Stimulated activated naive CD8-positive, alpha-beta T cell treated with anti-CD3 and anti-CD28 coated beads, Interleukin-15, Interleukin-2, amounts not matched to agents 100 U/mL and 50 U/mL, for 24 hours (primary cell): Measurements from ENCODE around the gene BCAS1.

Source experiments
- ATAC-seq: fragments of 150-1000 bp; cut with Tn5 transposase; one replicate; pipeline ENCODE4 v1.10.0; 2021
- DNase-seq: peaks from one replicate; pipeline ENCODE4 v3.0.0; 2021

BCAS1 gene

DNA sequence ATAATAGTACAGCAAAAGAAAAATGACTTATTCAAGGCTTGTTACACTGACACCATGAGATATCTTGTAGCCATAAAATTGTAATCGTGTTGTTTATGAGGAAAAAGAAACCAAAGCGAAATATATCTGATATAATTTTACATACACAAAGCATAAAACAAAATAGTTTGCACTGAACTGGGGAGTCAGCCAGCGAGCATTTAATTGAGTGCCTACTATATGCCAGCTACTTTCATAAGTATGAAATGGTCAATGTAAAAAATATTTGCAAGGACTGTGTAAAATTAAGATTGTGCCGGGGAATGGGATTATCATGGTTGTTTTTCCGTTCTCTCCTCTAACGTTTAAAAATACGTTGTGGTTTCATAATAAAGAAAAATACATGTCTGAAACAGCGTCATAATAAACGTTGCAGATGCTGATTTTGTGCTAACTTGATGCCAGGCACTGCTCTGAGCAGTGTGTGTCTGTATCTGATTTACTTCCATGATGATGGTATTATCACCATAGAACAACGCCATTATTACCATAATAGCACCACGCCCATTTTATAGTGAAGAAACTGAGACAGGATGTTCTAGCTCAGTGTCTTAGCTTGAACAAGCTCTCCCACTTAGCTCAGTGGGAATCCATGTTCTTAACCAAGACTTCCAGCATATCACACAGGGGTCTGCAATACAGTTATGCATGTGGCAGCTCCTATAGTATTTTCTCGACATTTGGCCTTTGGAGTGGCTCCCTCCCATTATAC is 144.6 kb downstream of the BCAS1 start:
- no peak for ATAC-seq
- no peak for DNase-seq

DNA sequence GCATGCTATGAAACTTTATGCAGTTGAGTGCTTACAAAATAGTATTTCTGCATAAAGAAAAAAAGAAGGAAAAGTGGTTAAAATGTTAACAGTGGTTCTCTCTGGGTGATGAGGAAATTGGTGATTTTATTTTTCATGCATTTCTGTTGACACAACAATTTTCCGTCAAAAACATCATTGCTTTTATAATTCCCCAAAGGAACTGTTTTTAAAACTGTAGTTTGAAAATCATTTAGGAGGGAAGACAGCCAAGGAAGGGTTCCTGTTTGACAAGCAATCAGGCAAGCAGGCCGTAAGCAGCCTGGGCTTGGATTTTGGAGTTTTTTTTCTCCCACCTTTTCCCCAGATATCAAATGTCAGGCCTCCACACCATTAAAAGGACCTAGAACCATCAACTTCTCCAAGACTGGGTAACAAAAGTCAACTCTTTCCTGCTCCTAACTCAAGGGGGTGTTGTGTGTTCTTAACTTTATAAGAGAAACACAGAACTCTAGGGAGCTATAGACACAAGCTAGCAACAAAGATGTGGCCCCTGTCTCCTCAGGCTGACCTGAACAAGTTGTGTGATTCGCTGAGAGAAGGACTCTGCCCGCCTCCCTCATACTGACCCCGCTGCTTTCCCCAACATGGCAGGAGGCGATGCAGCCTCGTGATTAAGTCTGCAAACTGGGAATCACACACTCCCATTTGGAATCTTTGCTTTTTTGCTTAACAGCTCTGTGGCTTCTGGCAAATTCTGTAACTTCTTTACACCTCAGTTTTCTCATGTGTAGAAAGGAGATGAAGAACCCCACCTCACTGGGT is 146.6 kb downstream of the BCAS1 start:
- ATAC-seq, result no peak
- DNase-seq, result no peak

GRCh38 chr20:53922901-53923314 is 147.5 kb downstream of the BCAS1 start:
- no peak for DNase-seq
- no peak for ATAC-seq

- no peak for ATAC-seq
Measured at GRCh38 chr20:53921443-53921973, 148.9 kb downstream of the BCAS1 start.

DNA sequence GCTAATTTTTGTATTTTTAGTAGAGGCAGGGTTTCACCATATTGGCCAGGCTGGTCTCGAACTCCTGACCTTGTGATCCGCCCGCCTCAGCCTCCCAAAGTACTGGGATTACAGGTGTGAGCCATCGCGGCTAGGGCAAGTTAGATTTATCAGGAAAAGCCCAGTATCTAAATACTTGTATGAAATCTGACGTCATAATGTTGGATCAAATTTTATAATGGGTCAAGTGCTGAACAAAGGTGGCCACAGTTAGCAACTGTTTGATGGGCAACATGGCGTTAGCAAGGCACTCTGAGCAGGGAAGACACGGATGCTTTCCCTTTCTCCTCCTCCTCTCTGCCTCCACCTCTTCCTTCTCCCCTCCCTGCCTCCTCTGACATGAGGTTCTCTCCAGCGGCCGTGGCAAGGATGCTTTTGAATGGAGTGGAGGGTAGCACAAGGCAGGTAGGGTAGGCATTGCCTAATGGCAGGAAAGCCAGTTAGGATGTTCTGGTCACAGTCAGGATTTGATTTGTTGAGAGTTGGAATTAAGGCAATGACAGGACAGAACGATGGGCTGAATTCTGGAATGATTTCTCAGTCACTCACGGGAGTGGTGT is 149.6 kb downstream of the BCAS1 start:
- ATAC-seq (no peak), DNase-seq (no peak)

More at GRCh38 chr20:53921443-53921973, 148.9 kb downstream of the BCAS1 start:
- no peak for DNase-seq

- ATAC-seq (no peak), DNase-seq (no peak)
Measured at GRCh38 chr20:53919886-53920285, 150.5 kb downstream of the BCAS1 start.

GRCh38 chr20:53918949-53919361 is 151.4 kb downstream of the BCAS1 start:
- ATAC-seq (no peak), DNase-seq (no peak)

DNA sequence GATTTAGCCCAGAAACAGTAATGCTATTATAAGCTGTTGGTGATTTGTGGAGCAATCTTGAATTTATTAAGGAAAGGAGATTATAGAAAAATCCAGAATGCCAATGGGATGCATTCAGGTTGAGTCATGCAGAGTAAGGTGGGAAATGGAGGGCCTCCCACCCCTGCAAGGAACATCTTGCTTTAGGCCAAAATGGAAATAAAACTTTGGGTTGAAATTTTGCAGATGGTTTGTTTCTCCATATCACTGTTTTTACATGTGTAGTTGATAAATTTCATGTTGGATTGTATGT is 152.4 kb downstream of the BCAS1 start:
- ATAC-seq (no peak), DNase-seq (no peak)

GRCh38 chr20:53917145-53918019 is 153.0 kb downstream of the BCAS1 start:
- ATAC-seq (peak; percentile 42), DNase-seq (no peak)

GRCh38 chr20:53916173-53916512 is 154.3 kb downstream of the BCAS1 start:
- DNase-seq (no peak), ATAC-seq (no peak)

- peak; percentile 98 for DNase-seq
- ATAC-seq, result peak; percentile 96
Measured at GRCh38 chr20:53915446-53916172, 154.8 kb downstream of the BCAS1 start.

- DNase-seq (no peak), ATAC-seq (no peak)
Measured at GRCh38 chr20:53914781-53915445, 155.5 kb downstream of the BCAS1 start.

DNA sequence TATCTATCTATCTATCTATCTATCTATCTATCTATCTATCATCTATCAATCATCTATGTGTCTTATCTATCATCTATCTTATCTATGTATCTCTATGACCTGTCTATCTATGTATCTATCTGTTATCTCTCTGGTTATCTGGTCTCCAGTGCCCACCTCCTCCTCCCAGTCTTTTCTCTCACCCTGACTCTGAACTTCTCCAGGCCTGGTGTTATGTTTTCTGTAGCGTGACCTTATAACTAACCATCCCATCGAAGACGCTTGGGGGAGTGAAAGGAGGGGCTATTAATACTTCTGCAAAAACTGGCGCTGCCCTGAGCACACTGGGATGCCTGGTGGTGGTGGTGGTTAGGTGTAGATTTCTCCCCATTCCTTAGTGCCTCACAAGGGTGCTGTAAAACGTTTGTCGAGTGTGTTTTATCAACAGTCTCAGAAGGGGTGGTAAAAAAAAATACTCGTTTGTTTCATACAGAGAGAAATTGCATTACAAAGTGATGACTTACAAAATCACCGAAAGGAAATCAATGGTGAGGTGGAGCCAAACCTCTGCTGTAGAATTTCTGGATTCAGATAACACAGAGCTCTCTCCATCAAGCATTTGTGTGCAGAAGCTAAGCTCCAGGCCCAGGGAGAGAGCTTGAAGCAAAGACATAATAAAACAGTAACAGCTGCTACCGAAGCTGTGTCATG is 156.2 kb downstream of the BCAS1 start:
- DNase-seq (no peak), ATAC-seq (no peak)

GRCh38 chr20:53911301-53911700 is 159.1 kb downstream of the BCAS1 start:
- DNase-seq, result no peak
- ATAC-seq, result no peak

GRCh38 chr20:53910351-53911002 is 159.9 kb downstream of the BCAS1 start:
- no peak for ATAC-seq
- no peak for DNase-seq

- DNase-seq (no peak), ATAC-seq (no peak)
Measured at GRCh38 chr20:53907968-53908751, 162.2 kb downstream of the BCAS1 start.

GRCh38 chr20:53905820-53906191 is 164.6 kb downstream of the BCAS1 start:
- ATAC-seq (no peak), DNase-seq (no peak)

DNA sequence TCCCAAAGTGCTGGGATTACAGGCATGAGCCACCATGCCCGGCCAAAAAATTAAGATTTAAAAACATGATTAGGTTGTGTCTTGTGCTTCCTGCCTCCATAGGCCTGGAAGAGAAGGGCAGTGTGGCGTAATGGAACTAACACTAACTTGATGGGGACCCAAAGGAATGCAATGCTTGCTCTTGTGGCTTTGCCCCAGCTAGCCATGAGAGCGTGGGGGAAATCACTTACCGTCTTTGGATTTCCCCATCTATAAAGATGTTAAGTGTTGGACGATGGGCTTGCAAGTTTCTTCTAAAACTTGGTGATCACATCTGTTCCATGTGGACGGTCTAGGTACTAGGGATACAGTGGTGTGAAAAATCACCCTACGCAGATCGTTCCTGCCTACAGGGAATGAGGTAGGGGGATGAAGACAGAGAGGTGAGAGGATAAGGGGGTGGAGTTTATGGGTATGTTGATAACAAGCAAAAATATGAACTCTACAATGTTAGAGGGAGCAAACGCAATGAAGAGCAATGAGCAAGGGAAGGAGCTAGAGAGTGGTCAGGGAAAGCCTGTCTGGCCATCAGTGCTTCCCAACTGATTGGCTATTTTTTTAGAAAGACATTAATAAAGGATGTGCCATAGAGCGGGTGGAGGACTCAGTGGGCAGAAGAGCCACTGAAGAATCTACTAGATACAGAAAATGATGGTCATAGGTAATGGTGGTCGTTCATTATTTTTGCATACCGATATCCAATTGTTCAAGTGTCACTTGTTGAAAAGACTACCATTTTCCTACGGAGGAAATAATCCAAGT is 165.2 kb downstream of the BCAS1 start:
- no peak for ATAC-seq

More for the DNA sequence above, 165.2 kb downstream of the BCAS1 start:
- no peak for DNase-seq
